Natural killer cell (primary cell): ENCODE measurements around the gene RBPMS2. TPM values are rescaled to one million over a fixed set of nuclear protein-coding genes. Genes with fewer than 3 reads are reported as not detected.

Experiments
- ATAC-seq, 3 donors: fragments of 150-1000 bp in 2 of 3; fragments of 200-7000 bp in 1 of 3; cut with Tn5 transposase; 1 replicate in 1 of 3; 2 replicates in 2 of 3; pipeline ENCODE4 v1.10.0; 2021; ENCODE audit warnings: mild to moderate bottlenecking in 2 of 3, moderate library complexity in 2 of 3
- DNase-seq, 2 donors: peaks; one replicate each; pipeline versions ENCODE4 v3.0.0 to v3.0.0-alpha.2; 2013 to 2021; ENCODE audit warnings: mixed read lengths in 1 of 2
- H3K27ac ChIP-seq: one replicate; pipeline ENCODE4 v1.5.1; 2013; ENCODE audit warnings: mild to moderate bottlenecking, low read length
- H3K27me3 ChIP-seq: one replicate; pipeline ENCODE4 v1.6.1; 2013; ENCODE audit warnings: low read length; ENCODE audit not compliant: control insufficient read depth, insufficient read depth
- H3K36me3 ChIP-seq: one replicate; pipeline ENCODE4 v1.6.1; 2013; ENCODE audit warnings: low read length; ENCODE audit not compliant: control insufficient read depth, insufficient read depth
- H3K4me1 ChIP-seq: one replicate; pipeline ENCODE4 v1.6.1; 2013; ENCODE audit warnings: low read length; ENCODE audit not compliant: control insufficient read depth, insufficient read depth
- H3K4me3 ChIP-seq: one replicate; pipeline ENCODE4 v1.5.1; 2013; ENCODE audit warnings: low read length
- H3K9me3 ChIP-seq: one replicate; pipeline ENCODE4 v1.6.1; 2013; ENCODE audit warnings: low read length; ENCODE audit not compliant: control insufficient read depth, insufficient read depth
- H3K27ac Mint-ChIP-seq, 2 donors: one replicate each; pipeline ENCODE4 v1.8.0; 2022; ENCODE audit warnings: mild to moderate bottlenecking in 2 of 2, mixed read lengths in 2 of 2, moderate library complexity in 1 of 2
- H3K27me3 Mint-ChIP-seq, 2 donors: one replicate each; pipeline ENCODE4 v1.8.0; 2022; ENCODE audit warnings: low read depth in 2 of 2, mixed read lengths in 2 of 2
- H3K36me3 Mint-ChIP-seq: one replicate; pipeline ENCODE4 v1.8.0; 2022; ENCODE audit warnings: mixed read lengths
- H3K4me1 Mint-ChIP-seq, 2 donors: one replicate each; pipeline ENCODE4 v1.8.0; 2022; ENCODE audit warnings: mixed read lengths in 2 of 2
- H3K4me3 Mint-ChIP-seq: one replicate; pipeline ENCODE4 v1.8.0; 2022; ENCODE audit warnings: mild to moderate bottlenecking, moderate library complexity, mixed read lengths
- H3K9me3 Mint-ChIP-seq, 2 donors: one replicate each; pipeline ENCODE4 v1.8.0; 2022; ENCODE audit warnings: mixed read lengths in 2 of 2
- CTCF ChIP-seq: fragments of 200-600 bp; IDR thresholded peaks from one replicate; pipeline ENCODE4 v1.8.0; 2022; ENCODE audit warnings: antibody characterized with exemption
- WGBS: methylation state at CpG from one replicate; pipeline ENCODE4 v1.1.7; 2013; ENCODE audit warnings: missing lambda C conversion rate; ENCODE audit not compliant: insufficient coverage; 5-methylcytosine and 5-hydroxymethylcytosine counted together
- intact Hi-C: fragments of 100-400 bp; cut with micrococcal nuclease; formaldehyde crosslinking; loops from one replicate; pipeline ENCODE4 v1.14.2; 2022
- total RNA-seq, 4 donors: library from RNA; stranded (reverse); fragments of 120-200 nt in 1 of 4; gene quantifications; one replicate each; pipeline versions ENCODE4 v1.2.3 to v1.2.4, GENCODE V29; 2013 to 2022

The RBPMS2 gene
- total RNA-seq, 3 donors from 2014 or later (not counting 1 experiment from before 2014, with no cell fraction given), result 7.2 to 25.8 (median 14.7) TPM

- no peak for TF ChIP-seq CTCF
- 86% methylated on average over 2 of the region's 6 CpGs for WGBS
- H3K27ac Mint-ChIP-seq, result no peak overlapping the region
- DNase-seq (no peak), ATAC-seq (no peak)
- no peaks in the 10 kb centered on the region for H3K27me3 ChIP-seq
- peaks cover 0 to 6% of the 10 kb centered on the region in 2 donors for H3K4me1 Mint-ChIP-seq
- H3K27me3 Mint-ChIP-seq, result no peaks in the 10 kb centered on the region
- H3K4me3 ChIP-seq, result no peak overlapping the region
- no peak overlapping the region for H3K4me3 Mint-ChIP-seq
- H3K36me3 ChIP-seq, result no peaks in the 10 kb centered on the region
- H3K4me1 ChIP-seq, result no peaks in the 10 kb centered on the region
- intact Hi-C loops, result no loop called here
- H3K9me3 Mint-ChIP-seq, result no peaks in the 10 kb centered on the region
- no peaks in the 10 kb centered on the region for H3K36me3 Mint-ChIP-seq
- no peaks in the 10 kb centered on the region for H3K9me3 ChIP-seq
- no peak overlapping the region for H3K27ac ChIP-seq
Measured at GRCh38 chr15:64713592-64713991, 61.8 kb downstream of the RBPMS2 start.

GRCh38 chr15:64712353-64712752 lies 63.0 kb downstream of the RBPMS2 start:
- Mint-ChIP-seq H3K27ac (no peak overlapping the region), H3K36me3 (no peaks in the 10 kb centered on the region), H3K27me3 (no peaks in the 10 kb centered on the region), H3K4me1 (no peaks in the 10 kb centered on the region), H3K4me3 (no peak overlapping the region), H3K9me3 (no peaks in the 10 kb centered on the region)
- intact Hi-C loops, result no loop called here
- Histone ChIP-seq H3K4me1 (no peaks in the 10 kb centered on the region), H3K4me3 (no peak overlapping the region), H3K36me3 (no peaks in the 10 kb centered on the region), H3K27ac (no peak overlapping the region), H3K27me3 (no peaks in the 10 kb centered on the region), H3K9me3 (no peaks in the 10 kb centered on the region)
- no peak for ATAC-seq
- no peak for DNase-seq
- 60% methylated on average over 1 of the region's 2 CpGs for WGBS
- TF ChIP-seq CTCF, result no peak

- Histone ChIP-seq H3K27ac (no peak overlapping the region), H3K36me3 (no peaks in the 10 kb centered on the region), H3K27me3 (no peaks in the 10 kb centered on the region), H3K9me3 (no peaks in the 10 kb centered on the region), H3K4me3 (no peak overlapping the region), H3K4me1 (no peaks in the 10 kb centered on the region)
- Mint-ChIP-seq H3K4me1 (no peaks in the 10 kb centered on the region), H3K27me3 (no peaks in the 10 kb centered on the region), H3K9me3 (no peaks in the 10 kb centered on the region), H3K27ac (peak overlapping the region in 1 of 2 donors; percentile 42), H3K4me3 (no peak overlapping the region), H3K36me3 (no peaks in the 10 kb centered on the region)
- DNase-seq, result no peak
- no peak for TF ChIP-seq CTCF
- intact Hi-C loops, result no loop called here
- no peak for ATAC-seq
- 87% methylated on average over 7 of the region's 7 CpGs for WGBS
Measured at GRCh38 chr15:64710676-64711428, 64.5 kb downstream of the RBPMS2 start.
